HG03135 (cell line): Measurements from ENCODE around the gene FAM153A.
"Not testable (repeated sequence)": the region's sequence is repeated elsewhere in the genome, so short reads cannot be mapped to it uniquely, and the experiment has no call there.

Experiments
- ATAC-seq: cut with Tn5 transposase; IDR thresholded peaks from one replicate; pipeline ENCODE4 v1.9.1; 2021; ENCODE audit warnings: mild to moderate bottlenecking, moderate library complexity; ENCODE audit not compliant: unreplicated experiment

Gene FAM153A

GRCh38 chr5:177782792-177783633 lies at the start of gene FAM153A:
Gene FAM153A (minus strand): TSS chr5:177782899.
- ATAC-seq, result not testable (repeated sequence)

DNA sequence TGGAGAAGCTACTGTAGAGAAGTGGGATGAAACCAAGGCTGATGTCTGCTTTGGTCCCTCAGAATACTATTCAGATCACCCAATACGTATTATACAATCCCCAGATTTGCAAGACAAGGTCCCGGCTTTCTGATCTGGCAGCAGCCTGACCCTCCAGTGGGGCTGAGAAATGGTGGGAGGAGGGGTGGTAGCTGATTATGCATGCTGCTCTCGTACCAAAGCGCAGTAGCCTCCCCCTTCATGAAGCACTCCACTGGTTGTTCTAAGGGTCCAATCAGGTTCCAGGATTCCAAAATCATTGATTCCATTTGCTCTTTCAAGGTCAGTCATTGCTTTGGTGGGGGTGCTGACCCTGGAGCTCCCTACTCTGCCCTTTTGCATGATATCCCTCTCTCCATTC lies 49.6 kb upstream of the FAM153A start:
- ATAC-seq, result not testable (repeated sequence)

- ATAC-seq, result not testable (repeated sequence)
These were observed 43.4 kb upstream of the FAM153A start for GRCh38 chr5:177826073-177826472.

GRCh38 chr5:177824776-177825175 lies 42.1 kb upstream of the FAM153A start:
- not testable (repeated sequence) for ATAC-seq

- ATAC-seq, result not testable (repeated sequence)
These were observed 39.8 kb upstream of the FAM153A start for GRCh38 chr5:177822489-177822888.

DNA sequence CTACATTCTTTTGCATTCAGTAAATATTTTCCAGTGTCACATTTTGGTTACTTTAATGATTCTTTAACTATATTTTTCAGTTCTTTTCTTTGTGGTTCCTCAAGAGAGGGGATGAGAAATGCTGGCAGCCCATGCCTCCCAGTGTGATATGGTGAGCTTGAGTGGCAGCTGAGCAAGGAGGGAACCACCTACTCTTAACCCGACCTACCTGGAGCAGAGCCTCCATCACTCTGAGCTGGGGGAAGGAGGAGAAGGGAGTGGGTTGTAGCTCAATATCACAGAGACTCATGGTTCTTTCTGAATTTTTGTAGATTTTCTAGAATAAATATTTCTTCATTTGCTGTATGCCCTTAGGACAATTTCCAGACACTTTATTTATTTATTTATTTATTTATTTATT lies 37.0 kb upstream of the FAM153A start:
- not testable (repeated sequence) for ATAC-seq

- ATAC-seq, result not testable (repeated sequence)
These were observed 30.2 kb upstream of the FAM153A start for GRCh38 chr5:177812814-177813425.

- not testable (repeated sequence) for ATAC-seq
These were observed 29.6 kb upstream of the FAM153A start for GRCh38 chr5:177812160-177812743.

DNA sequence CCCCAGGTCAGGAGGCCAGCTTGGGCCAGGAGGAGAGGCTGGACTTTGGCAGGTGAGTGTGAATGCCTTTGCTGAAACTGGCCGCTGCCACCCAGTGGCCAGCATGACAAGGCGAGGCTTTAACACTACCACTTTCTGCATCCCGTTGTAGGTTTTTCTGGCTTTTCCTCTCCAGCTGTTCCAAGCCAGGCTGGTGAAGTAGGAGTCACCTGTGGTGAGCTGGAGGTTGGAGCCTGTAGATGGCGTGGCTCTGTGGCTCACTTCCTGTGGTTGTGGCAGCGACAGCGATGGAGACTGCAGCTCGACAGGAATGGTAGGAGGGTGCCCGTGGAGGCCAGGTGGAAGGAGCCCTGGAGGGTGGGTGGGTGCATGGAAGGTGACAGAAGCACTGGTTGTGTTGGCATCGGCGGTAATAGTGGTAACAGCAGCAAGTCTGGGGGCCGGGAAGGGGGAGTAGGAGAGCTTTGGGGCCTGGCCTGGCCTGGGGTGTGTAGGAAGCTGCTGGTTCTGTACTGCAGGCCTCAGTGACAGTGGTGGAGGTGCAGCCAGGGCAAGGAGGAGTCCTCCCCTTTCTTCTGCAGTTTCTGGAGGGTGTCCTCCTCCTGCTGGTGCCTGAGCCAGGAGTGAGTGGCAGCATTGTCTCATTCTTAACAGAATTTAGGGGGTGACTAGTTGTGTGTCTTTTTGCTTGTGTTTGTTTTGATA lies 26.7 kb upstream of the FAM153A start:
- not testable (repeated sequence) for ATAC-seq

DNA sequence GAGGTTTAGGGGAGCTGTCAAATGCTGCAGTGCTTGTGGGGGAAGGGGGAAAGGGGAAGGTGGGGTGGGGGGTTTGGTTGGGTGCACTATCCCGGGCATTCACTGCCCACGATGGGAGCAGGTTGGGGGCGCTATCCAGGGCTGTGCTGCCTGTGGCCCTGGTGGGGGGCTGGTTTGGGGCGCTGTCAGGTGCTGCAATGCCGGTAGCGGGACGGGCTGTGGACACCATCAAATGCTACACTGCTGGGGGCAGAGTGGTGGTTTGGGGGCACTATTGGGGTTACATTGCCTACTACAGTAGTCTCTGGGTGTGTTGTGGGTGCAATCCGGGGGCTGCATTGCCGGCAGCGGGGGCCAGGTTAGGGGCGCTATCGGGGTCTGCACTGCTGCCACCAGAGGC lies 25.7 kb upstream of the FAM153A start:
- ATAC-seq, result not testable (repeated sequence)

DNA sequence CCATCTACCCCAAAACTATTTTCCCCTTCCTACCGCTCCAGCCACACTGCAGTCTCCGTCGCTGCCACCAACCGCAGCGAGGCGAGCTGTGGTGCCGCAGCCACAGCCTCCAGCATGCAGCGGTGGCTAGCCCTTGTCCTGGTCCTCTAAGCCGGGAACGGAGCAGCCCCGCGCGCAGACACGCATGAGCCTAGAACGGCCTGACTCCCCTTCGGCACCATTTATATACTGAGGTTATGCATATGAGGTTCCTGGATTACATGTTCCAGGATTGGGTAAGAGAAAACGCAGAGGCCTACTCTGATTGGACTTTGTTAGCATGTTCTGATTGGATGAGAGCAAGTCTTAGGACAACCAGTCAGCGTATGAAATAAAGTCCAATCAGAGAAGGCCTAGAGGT lies 24.6 kb upstream of the FAM153A start:
- ATAC-seq, result not testable (repeated sequence)

DNA sequence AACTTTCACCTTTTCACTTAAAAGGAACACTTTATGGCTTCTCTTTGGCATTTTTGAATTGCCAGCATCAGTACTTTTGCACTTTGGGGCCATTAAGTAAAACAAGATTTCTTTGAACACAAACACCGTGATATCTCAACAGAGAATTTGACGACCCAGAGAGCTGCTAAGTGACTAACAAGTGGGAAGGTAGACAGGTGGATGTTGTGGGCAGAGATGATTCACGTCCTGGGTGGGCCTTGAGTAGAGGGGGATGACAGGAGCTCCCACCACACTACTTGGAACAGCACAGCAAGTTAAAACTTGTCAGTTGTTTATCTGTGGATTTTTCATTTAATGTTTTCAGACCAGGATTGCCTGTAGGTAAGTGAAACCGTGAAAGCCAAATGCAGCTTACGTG lies 18.7 kb upstream of the FAM153A start:
- ATAC-seq, result not testable (repeated sequence)

GRCh38 chr5:177798237-177798840 lies 15.6 kb upstream of the FAM153A start:
- not testable (repeated sequence) for ATAC-seq

- not testable (repeated sequence) for ATAC-seq
These were observed 10.6 kb upstream of the FAM153A start for GRCh38 chr5:177793272-177793671.

GRCh38 chr5:177791649-177792048 lies 8.9 kb upstream of the FAM153A start:
- ATAC-seq, result not testable (repeated sequence)

GRCh38 chr5:177782169-177782568 lies 530 bp downstream of the FAM153A start:
- not testable (repeated sequence) for ATAC-seq

DNA sequence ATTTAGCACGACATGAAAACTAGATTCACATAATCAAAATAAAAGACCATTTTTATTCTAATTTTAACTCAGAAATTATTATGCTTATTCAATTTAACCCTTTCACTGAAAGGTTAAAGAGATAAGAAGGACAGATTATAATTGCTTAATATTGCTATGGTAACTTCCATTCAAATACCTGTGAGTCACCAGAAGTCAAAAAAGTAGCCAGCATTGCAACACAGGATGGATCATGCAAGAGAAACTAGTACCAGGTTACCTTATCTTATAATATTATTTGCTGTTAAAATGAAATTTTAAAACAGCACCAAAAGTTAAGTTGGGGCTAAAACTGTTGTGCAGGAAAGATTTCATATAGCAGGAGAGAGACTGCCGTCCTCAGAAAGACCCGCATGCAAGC lies 11.5 kb downstream of the FAM153A start:
- ATAC-seq, result not testable (repeated sequence)

GRCh38 chr5:177770646-177771045 lies 12.1 kb downstream of the FAM153A start:
- ATAC-seq, result not testable (repeated sequence)

DNA sequence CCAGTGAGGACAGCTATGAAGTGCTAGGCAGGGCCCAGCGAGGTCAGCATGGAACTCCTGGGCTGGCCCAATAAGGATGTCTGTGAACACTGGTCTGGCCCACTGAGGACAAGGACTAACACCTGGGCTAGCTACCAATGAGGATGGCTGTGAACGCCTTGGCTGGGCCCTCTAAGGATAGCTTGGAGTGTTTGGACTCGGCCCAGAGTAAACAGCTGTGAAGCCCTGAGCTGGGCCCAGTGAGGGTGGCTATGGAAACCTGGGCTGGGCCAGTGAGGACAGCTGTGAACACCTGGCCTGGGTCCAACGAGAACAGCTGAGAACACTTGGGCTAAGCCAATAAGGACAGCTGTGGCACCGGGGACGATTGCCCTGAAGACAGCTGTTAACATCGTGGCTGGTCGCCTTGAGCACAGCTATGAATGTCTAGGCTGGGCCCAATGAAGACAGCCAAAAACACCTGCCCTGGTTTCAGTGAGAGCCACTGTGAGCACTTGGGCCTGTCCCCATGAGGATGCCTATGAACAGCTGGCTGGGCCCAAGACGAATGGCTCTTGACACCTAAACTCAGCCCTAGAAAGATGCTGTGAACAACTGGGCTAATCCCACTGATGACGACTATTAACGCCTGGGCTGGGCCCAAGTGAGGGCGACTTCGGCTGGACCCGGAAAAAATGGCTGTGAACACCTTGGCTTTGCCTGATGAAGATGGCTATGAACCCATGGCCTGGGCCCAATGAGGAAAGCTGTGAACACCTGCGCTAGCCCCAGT lies 18.8 kb downstream of the FAM153A start:
- ATAC-seq, result not testable (repeated sequence)

DNA sequence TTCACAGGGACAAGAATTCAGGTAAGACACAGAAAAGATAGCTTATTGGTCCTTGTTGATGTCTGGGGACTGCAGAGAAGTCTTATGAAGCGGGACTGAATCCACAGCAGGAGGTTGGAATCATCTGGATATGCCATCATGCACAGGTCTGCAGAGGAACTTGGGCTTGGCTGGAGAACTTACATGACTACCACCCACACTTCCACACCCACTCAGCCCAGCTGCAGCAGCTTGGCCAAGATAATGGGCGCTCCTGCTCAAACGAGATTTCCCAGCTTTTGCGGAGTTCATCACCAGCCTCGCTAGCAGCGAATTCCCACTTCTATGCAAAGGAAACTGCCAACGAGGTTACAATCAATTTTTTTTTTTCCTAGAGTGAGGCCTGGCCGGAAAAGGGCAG lies 21.7 kb downstream of the FAM153A start:
- not testable (repeated sequence) for ATAC-seq
